PC-3 (cell line): ENCODE measurements around the gene MSL3B.

ENCODE experiments used
- ATAC-seq: fragments of 200-7000 bp; cut with Tn5 transposase; 2 replicates; pipeline ENCODE4 v1.9.1; 2020; ENCODE audit warnings: mild to moderate bottlenecking, moderate library complexity
- BruUV-seq: library from RNA; stranded (reverse); fragments of 400-500 nt; replicated peaks from 2 replicates; lab custom pipeline; 2021; lab: Mats Ljungman, UMichigan
- CTCF ChIA-PET: fragments of 300-600 bp; sonication (Branson Sonifier 250); formaldehyde crosslinking; loops from one replicate; lab custom pipeline; 2022; ENCODE audit warnings: antibody characterized with exemption; lab: Charles Lee
- POLR2A ChIA-PET: fragments of 300-600 bp; sonication (Branson Sonifier 250); formaldehyde crosslinking; loops from one replicate; lab custom pipeline; 2022; ENCODE audit warnings: antibody characterized with exemption; ENCODE audit not compliant: unreplicated experiment; lab: Charles Lee
- DNase-seq: peaks from one replicate; pipeline ENCODE4 v3.0.0-alpha.2; 2015
- H2AFZ ChIP-seq: fragments of 300-600 bp; sonication (generic); 2 replicates; pipeline ENCODE4 v1.6.0; 2016; ENCODE audit warnings: antibody characterized with exemption, low read length
- H3F3A ChIP-seq: fragments of 300-600 bp; sonication (generic); one replicate; pipeline ENCODE4 v1.6.0; 2017; ENCODE audit warnings: antibody characterized with exemption, low read length, control low read depth, mild to moderate bottlenecking; ENCODE audit not compliant: unreplicated experiment
- H3K27ac ChIP-seq: fragments of 300-600 bp; sonication (generic); 2 replicates; pipeline ENCODE4 v1.5.1; 2016; ENCODE audit warnings: mild to moderate bottlenecking, low read length
- H3K27me3 ChIP-seq: fragments of 300-600 bp; sonication (generic); 2 replicates; pipeline ENCODE4 v1.6.1; 2016; ENCODE audit warnings: low read length, mixed read lengths
- H3K36me3 ChIP-seq: fragments of 300-600 bp; sonication (generic); 2 replicates; pipeline ENCODE4 v1.6.1; 2016; ENCODE audit warnings: low read depth, mixed run types, low read length, mixed read lengths
- H3K4me1 ChIP-seq: fragments of 300-600 bp; sonication (generic); 2 replicates; pipeline ENCODE4 v1.5.1; 2016; ENCODE audit warnings: low read length; ENCODE audit not compliant: insufficient read depth
- H3K4me2 ChIP-seq: fragments of 300-600 bp; sonication (generic); 2 replicates; pipeline ENCODE4 v1.6.0; 2016; ENCODE audit warnings: low read length
- H3K4me3 ChIP-seq: fragments of 300-600 bp; sonication (generic); 2 replicates; pipeline ENCODE4 v1.5.1; 2016; ENCODE audit warnings: mild to moderate bottlenecking, low read length, mixed read lengths
- H3K79me2 ChIP-seq: fragments of 300-600 bp; sonication (generic); 2 replicates; pipeline ENCODE4 v1.6.1; 2017; ENCODE audit warnings: low read length, mixed read lengths
- H3K9ac ChIP-seq: fragments of 300-600 bp; sonication (generic); 2 replicates; pipeline ENCODE4 v1.6.0; 2016; ENCODE audit warnings: mild to moderate bottlenecking, low read length
- H3K9me2 ChIP-seq: fragments of 300-600 bp; sonication (generic); replicated peaks from 2 replicates; pipeline ENCODE4 v1.6.1; 2016; ENCODE audit warnings: mixed run types, low read length, mixed read lengths
- H3K9me3 ChIP-seq: fragments of 300-600 bp; sonication (generic); 2 replicates; pipeline ENCODE4 v1.6.1; 2016; ENCODE audit warnings: low read length, mixed read lengths
- H4K20me1 ChIP-seq: fragments of 300-600 bp; sonication (generic); 2 replicates; pipeline ENCODE4 v1.6.1; 2016; ENCODE audit warnings: low read length, mixed read lengths
- EZH2 ChIP-seq: fragments of 300-600 bp; sonication (generic); IDR thresholded peaks from one replicate; pipeline ENCODE4 v1.6.1; 2017; ENCODE audit warnings: antibody characterized with exemption, mild to moderate bottlenecking, low read length; ENCODE audit not compliant: unreplicated experiment
- EZH2phosphoT487 ChIP-seq: fragments of 300-600 bp; sonication (generic); IDR thresholded peaks from 2 replicates; pipeline ENCODE4 v1.6.1; 2018; ENCODE audit warnings: mild to moderate bottlenecking, antibody characterized with exemption, low read length, borderline replicate concordance
- intact Hi-C: fragments of 100-400 bp; cut with micrococcal nuclease; formaldehyde crosslinking; loops from 2 replicates; pipeline ENCODE4 v1.9.0; 2023
- TF ChIP-seq, protein P1 (sequence below): fragments of 300-600 bp; sonication (generic); conservative IDR thresholded peaks from 2 replicates; pipeline ENCODE4 v1.5.1; 2017; ENCODE audit warnings: antibody characterized with exemption, low read depth, mild to moderate bottlenecking, low read length

Gene MSL3B

DNA sequence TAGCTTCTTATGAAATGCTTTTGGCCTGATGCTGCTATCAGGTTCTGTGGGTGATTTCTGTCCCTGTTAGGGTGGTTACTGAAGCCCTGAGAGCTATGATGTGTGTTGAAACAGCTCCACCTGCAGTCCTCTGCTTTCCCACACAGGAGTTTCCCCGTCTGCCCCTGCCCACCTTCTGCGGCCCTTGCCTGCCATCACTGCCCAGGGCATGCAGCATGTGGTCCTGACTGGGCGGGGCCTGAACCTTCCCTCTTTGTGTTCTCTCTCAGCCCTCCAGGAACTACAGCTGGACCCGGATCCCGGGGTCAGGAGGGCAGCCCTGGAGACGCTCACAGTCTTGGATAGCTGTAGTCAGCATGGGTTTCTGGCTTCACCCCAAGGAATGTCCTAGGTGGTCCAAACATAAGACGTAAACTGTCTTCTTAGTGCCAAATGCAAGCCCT lies 35.3 kb downstream of the MSL3B start:
- H3K9ac ChIP-seq = no peak overlapping the region
- H3K27me3 ChIP-seq = no peaks in the 10 kb centered on the region
- peaks cover 14% of the 10 kb centered on the region for H4K20me1 ChIP-seq
- BruUV-seq = no TSS peak
- intact Hi-C loops = loop anchor here (2.0 to 5.0 kb wide), 2 partner anchors 121 to 352 kb away; partner anchors contain the start of gene UGT1A5
- no peaks in the 10 kb centered on the region for H3K9me2 ChIP-seq
- no peak overlapping the region for H3K27ac ChIP-seq
- ATAC-seq (peak; percentile 77), DNase-seq (peak; percentile 54)
- H3K36me3 ChIP-seq = peaks cover 32% of the 10 kb centered on the region
- no peak overlapping the region for H3K4me3 ChIP-seq
- H3K79me2 ChIP-seq = peaks cover 23% of the 10 kb centered on the region
- H3K4me1 ChIP-seq = no peaks in the 10 kb centered on the region
- CTCF ChIA-PET = interaction anchor here (0.6 to 1.2 kb wide), 5 partner anchors 95 to 390 kb away, joined by 3 to 15 read pairs (median 4); no protein-coding TSS in a partner anchor
- TF ChIP-seq EZH2phosphoT487 = no peak
- no peak for TF ChIP-seq EZH2
- TF ChIP-seq, protein P1, sequence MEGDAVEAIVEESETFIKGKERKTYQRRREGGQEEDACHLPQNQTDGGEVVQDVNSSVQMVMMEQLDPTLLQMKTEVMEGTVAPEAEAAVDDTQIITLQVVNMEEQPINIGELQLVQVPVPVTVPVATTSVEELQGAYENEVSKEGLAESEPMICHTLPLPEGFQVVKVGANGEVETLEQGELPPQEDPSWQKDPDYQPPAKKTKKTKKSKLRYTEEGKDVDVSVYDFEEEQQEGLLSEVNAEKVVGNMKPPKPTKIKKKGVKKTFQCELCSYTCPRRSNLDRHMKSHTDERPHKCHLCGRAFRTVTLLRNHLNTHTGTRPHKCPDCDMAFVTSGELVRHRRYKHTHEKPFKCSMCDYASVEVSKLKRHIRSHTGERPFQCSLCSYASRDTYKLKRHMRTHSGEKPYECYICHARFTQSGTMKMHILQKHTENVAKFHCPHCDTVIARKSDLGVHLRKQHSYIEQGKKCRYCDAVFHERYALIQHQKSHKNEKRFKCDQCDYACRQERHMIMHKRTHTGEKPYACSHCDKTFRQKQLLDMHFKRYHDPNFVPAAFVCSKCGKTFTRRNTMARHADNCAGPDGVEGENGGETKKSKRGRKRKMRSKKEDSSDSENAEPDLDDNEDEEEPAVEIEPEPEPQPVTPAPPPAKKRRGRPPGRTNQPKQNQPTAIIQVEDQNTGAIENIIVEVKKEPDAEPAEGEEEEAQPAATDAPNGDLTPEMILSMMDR = peak; percentile 60; the same call in 1 of the 2 replicates
- no peaks in the 10 kb centered on the region for H3K9me3 ChIP-seq
- POLR2A ChIA-PET = interaction anchor here (0.5 to 0.8 kb wide), 3 partner anchors 28 to 384 kb away, joined by 3 to 4 read pairs (median 3); no protein-coding TSS in a partner anchor
- H3K4me2 ChIP-seq = no peak overlapping the region
- no peaks in the 10 kb centered on the region for H3F3A ChIP-seq
- H2AFZ ChIP-seq = no peak overlapping the region

DNA sequence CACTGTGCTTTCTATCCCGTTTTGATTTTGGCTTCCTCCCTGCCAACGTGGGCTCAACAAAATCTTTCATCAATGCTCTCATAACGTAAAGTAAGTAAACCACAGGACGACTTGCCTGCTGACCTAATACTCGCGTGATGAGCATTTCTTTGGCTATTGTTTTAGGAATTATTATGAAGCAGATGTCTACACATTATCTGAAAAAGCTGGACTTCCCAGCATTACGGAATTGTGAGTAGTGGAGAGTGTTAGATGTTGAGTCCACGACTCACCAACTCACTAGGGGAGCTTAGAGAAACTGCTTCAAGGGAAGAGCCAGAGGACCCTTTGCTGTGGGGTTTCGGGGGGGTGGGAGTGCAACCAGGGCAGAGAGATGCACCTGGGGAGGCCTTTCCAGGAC lies 35.8 kb downstream of the MSL3B start:
- ChIA-PET POLR2A (interaction anchor here (0.6 to 0.8 kb wide), 2 partner anchors 346 to 383 kb away, joined by 3 to 4 read pairs; no protein-coding TSS in a partner anchor), CTCF (interaction anchor here (0.6 to 1.2 kb wide), 7 partner anchors 96 to 585 kb away, joined by 3 to 15 read pairs (median 4); no protein-coding TSS in a partner anchor)
- Histone ChIP-seq H3K4me2 (no peak overlapping the region), H3K4me1 (no peaks in the 10 kb centered on the region), H3K36me3 (peaks cover 27% of the 10 kb centered on the region), H3K27ac (no peak overlapping the region), H3K9ac (no peak overlapping the region), H3K4me3 (no peak overlapping the region), H4K20me1 (peaks cover 9% of the 10 kb centered on the region), H3K9me2 (no peaks in the 10 kb centered on the region), H2AFZ (no peak overlapping the region), H3F3A (no peaks in the 10 kb centered on the region), H3K79me2 (peaks cover 19% of the 10 kb centered on the region), H3K27me3 (no peaks in the 10 kb centered on the region), H3K9me3 (no peaks in the 10 kb centered on the region)
- TF ChIP-seq, protein P1 = no peak
- TF ChIP-seq EZH2phosphoT487 (no peak), EZH2 (no peak)
- no TSS peak for BruUV-seq
- intact Hi-C loops = loop anchor here (2.0 to 5.0 kb wide), 2 partner anchors 120 to 352 kb away; partner anchors contain the start of gene UGT1A5
- DNase-seq = no peak
- ATAC-seq = no peak; the same call in 1 of the 2 replicates

DNA sequence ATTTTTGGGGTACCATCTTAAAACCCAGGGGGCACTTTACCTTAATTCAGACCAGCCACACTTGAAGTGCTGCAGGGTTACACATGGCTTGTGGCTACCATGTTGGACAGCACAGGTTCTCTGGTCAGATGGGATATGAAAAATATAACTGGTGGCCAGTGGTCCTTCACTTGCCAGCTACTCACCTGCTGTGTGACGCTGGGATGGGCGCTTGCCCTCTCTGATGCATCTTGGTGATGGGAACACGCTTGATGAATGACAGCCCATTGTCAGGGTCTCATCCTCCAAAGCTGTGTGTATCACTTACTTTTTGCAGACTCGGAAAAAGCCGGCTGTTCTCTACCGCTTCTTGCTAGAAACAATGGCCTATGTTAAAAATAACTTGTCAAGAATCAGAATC lies 36.3 kb downstream of the MSL3B start:
- H3K9ac ChIP-seq = no peak overlapping the region
- intact Hi-C loops = loop anchor here (2.0 to 5.0 kb wide), 2 partner anchors 120 to 351 kb away; partner anchors contain the start of gene UGT1A5
- no peak overlapping the region for H3K4me3 ChIP-seq
- BruUV-seq = no TSS peak
- H3K9me3 ChIP-seq = no peaks in the 10 kb centered on the region
- peaks cover 13% of the 10 kb centered on the region for H3K79me2 ChIP-seq
- TF ChIP-seq EZH2 (no peak), EZH2phosphoT487 (no peak)
- TF ChIP-seq, protein P1 = no peak
- H4K20me1 ChIP-seq = peaks cover 7% of the 10 kb centered on the region
- ATAC-seq (no peak), DNase-seq (no peak)
- H3K4me2 ChIP-seq = no peak overlapping the region
- no peaks in the 10 kb centered on the region for H3F3A ChIP-seq
- ChIA-PET POLR2A (no interaction called here), CTCF (interaction anchor here (0.6 to 1.2 kb wide), 4 partner anchors 350 to 585 kb away, joined by 3 to 15 read pairs (median 10); no protein-coding TSS in a partner anchor)
- H3K4me1 ChIP-seq = no peaks in the 10 kb centered on the region
- no peak overlapping the region for H2AFZ ChIP-seq
- no peaks in the 10 kb centered on the region for H3K9me2 ChIP-seq
- H3K36me3 ChIP-seq = peaks cover 23% of the 10 kb centered on the region; the same call in 1 of the 2 replicates
- no peak overlapping the region for H3K27ac ChIP-seq
- H3K27me3 ChIP-seq = no peaks in the 10 kb centered on the region
